ENCODE measurements around the gene BCL7B. TPM values are rescaled to one million over a fixed set of nuclear protein-coding genes. Genes with fewer than 3 reads are reported as not detected.

BCL7B gene
- total RNA-seq, 1 experiment from 2014 or later, result 56.3 TPM

DNA sequence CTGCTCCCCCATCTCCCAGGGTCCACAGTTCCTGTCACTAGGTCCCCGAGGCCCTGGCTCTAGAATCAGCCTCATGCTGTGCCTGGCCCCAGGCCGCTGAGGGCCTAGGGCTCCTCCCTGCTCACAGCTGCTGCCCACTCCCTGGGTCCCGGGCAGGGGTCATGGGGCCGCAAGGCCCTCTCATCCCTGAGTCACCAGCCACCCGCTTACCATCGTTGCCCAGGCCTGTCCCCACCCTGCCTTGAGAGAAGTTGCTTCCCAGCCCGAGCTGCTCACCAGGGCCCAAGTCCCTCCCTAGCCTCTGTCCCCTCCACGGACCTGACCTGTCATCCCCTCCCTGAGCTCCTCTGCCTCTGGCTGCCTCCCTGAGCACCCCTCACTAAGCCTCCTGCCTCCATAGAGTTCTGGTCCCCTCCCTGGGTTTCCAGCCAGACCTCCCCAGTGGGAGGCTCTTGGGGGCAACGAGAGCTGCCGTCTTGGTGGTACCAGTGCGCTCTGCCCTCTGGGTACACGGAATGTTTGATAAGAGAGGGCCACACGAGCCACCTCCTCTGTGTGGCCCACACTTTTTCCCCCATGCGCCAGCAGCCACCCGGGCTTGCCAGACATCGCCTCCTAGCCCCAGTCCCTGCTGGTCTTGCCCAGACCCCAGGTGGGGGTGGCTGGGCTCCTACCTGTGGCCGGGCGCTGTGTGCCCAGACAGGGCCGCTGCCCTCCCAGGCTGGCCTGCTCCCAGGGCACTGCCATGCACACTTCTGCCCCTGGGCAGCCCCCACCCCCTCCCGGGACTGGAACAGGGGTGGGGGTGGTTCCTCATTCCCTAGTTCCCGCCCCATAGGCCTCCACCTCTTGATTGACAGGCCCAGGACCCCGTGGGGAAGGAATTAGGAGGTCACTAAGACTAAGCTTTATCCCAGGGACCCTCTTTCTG lies 45.5 kb upstream of the BCL7B start:
- Histone ChIP-seq H3K4me1 (ENCODE audit: insufficient read depth, low read length, poor library complexity, severe bottlenecking) (peaks cover 11% of the 10 kb centered on the region), H3K36me3 (ENCODE audit: insufficient read depth, low read length, poor library complexity, severe bottlenecking) (no peaks in the 10 kb centered on the region), H3K9me3 (ENCODE audit: low read depth, low read length, poor library complexity, severe bottlenecking) (no peaks in the 10 kb centered on the region), H3K4me3 (ENCODE audit: low read depth, low read length, poor library complexity, severe bottlenecking) (no peak overlapping the region), H3K27me3 (replicated peaks; ENCODE audit: insufficient read depth, low read depth, low read length, poor library complexity) (no peaks in the 10 kb centered on the region), H3K27ac (ENCODE audit: low read depth, low read length, poor library complexity, severe bottlenecking) (no peak overlapping the region)
- DNase-seq (ENCODE audit: low spot score), result no peak
- no TSS peak for BruUV-seq (replicated peaks)
- no peak for TF ChIP-seq CTCF (conservative IDR thresholded peaks at IDR 0.05; ENCODE audit: low read depth, low read length)
- TF ChIP-seq EZH2 (IDR thresholded peaks at IDR 0.05; ENCODE audit: borderline replicate concordance, low read depth, low read length, poor library complexity, severe bottlenecking), result no peak
- ChIA-PET POLR2A (ENCODE audit: low non-redundant PET) (no interaction called here), CTCF (interaction anchor here (2.0 kb wide), 1 partner anchor 131 kb away, joined by 9 read pairs; no protein-coding TSS in a partner anchor)
- intact Hi-C loops (cut with micrococcal nuclease; ENCODE audit: unreplicated experiment), result loop anchor here (10.0 kb wide), 1 partner anchor 252 kb away; no protein-coding TSS in a partner anchor

GRCh38 chr7:73599916-73600315 lies 42.4 kb upstream of the BCL7B start:
- Histone ChIP-seq H3K4me1 (ENCODE audit: insufficient read depth, low read length, poor library complexity, severe bottlenecking) (peaks cover 11% of the 10 kb centered on the region), H3K9me3 (ENCODE audit: low read depth, low read length, poor library complexity, severe bottlenecking) (no peaks in the 10 kb centered on the region), H3K4me3 (ENCODE audit: low read depth, low read length, poor library complexity, severe bottlenecking) (no peak overlapping the region), H3K36me3 (ENCODE audit: insufficient read depth, low read length, poor library complexity, severe bottlenecking) (no peaks in the 10 kb centered on the region), H3K27ac (ENCODE audit: low read depth, low read length, poor library complexity, severe bottlenecking) (no peak overlapping the region), H3K27me3 (replicated peaks; ENCODE audit: insufficient read depth, low read depth, low read length, poor library complexity) (no peaks in the 10 kb centered on the region)
- ChIA-PET POLR2A (ENCODE audit: low non-redundant PET) (no interaction called here), CTCF (no interaction called here)
- no TSS peak for BruUV-seq (replicated peaks)
- no peak for TF ChIP-seq CTCF (conservative IDR thresholded peaks at IDR 0.05; ENCODE audit: low read depth, low read length)
- no peak for TF ChIP-seq EZH2 (IDR thresholded peaks at IDR 0.05; ENCODE audit: borderline replicate concordance, low read depth, low read length, poor library complexity, severe bottlenecking)
- no peak for DNase-seq (ENCODE audit: low spot score)
- intact Hi-C loops (cut with micrococcal nuclease; ENCODE audit: unreplicated experiment), result loop anchor here (10.0 kb wide), 1 partner anchor 255 kb away; no protein-coding TSS in a partner anchor

DNA sequence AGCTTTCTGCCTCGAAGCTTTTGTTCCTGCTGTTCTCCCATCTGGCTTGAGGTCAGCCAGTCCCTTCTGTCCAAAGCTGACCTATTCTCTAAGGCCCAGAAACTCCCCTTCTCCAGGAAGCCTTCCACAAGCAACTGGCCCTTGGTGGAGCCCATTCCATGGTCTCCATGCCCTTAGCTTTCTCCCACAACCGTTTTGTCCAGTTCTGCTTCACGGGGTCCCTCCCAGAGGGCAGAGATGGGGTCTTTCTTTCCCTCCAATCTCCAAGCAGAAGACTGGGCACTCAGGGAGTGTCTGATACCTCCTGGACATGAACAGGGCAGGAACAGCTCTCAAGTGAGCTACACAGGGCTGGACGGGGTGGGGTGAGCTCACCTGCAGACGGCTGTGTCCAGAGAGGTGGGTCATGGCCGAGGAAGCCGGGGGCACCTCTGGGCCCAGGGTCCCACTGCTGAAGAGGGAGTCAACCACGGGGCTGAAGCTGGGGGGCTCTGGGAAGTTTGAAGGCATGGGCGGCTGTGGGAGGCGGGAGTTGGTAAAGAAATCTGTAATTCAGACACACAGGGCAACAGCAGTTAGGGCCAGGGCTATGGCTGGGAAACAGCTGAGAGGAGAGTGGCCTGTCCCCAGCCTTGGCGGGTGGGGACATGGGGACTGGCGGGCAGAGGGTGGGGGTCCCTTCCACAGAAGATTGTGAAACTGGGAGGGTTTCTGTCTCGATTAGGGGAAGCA lies 41.8 kb upstream of the BCL7B start:
- Histone ChIP-seq H3K9me3 (ENCODE audit: low read depth, low read length, poor library complexity, severe bottlenecking) (no peaks in the 10 kb centered on the region), H3K27ac (ENCODE audit: low read depth, low read length, poor library complexity, severe bottlenecking) (no peak overlapping the region), H3K36me3 (ENCODE audit: insufficient read depth, low read length, poor library complexity, severe bottlenecking) (no peaks in the 10 kb centered on the region), H3K27me3 (replicated peaks; ENCODE audit: insufficient read depth, low read depth, low read length, poor library complexity) (no peaks in the 10 kb centered on the region), H3K4me1 (ENCODE audit: insufficient read depth, low read length, poor library complexity, severe bottlenecking) (peaks cover 11% of the 10 kb centered on the region), H3K4me3 (ENCODE audit: low read depth, low read length, poor library complexity, severe bottlenecking) (no peak overlapping the region)
- TF ChIP-seq EZH2 (IDR thresholded peaks at IDR 0.05; ENCODE audit: borderline replicate concordance, low read depth, low read length, poor library complexity, severe bottlenecking) (no peak), CTCF (conservative IDR thresholded peaks at IDR 0.05; ENCODE audit: low read depth, low read length) (no peak)
- no TSS peak for BruUV-seq (replicated peaks)
- intact Hi-C loops (cut with micrococcal nuclease; ENCODE audit: unreplicated experiment), result no loop called here
- CTCF ChIA-PET, result no interaction called here
- POLR2A ChIA-PET (ENCODE audit: low non-redundant PET), result no interaction called here
- no peak for DNase-seq (ENCODE audit: low spot score)

Data from A673 (cell line).